GM12872 (cell line): ENCODE measurements around the gene USP17L25.
"Not testable (repeated sequence)": the region's sequence is repeated elsewhere in the genome, so short reads cannot be mapped to it uniquely, and the experiment has no call there.

Experiments used
- TF ChIP-seq, protein P1 (sequence below): IDR thresholded peaks from 3 replicates; pipeline ENCODE4 v1.5.1; 2011; ENCODE audit warnings: low read depth, mild to moderate bottlenecking, low read length, moderate library complexity; ENCODE audit not compliant: insufficient read depth

Gene USP17L25

DNA sequence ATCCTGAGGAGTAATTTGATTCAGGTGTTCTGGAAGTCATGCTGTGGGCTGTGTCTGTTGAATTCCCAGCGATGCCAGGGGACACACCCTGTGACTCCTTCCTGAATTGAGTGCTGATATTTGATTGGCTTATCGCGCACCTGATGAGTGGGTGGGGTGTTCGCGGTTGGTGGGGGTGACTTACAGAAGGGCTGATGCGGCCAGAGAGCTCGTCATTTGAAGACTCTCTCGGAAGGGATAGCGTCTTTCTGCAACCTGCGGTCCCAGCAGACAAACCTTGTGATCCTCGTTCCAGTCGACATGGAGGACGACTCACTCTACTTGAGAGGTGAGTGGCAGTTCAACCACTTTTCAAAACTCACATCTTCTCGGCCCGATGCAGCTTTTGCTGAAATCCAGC, 33.1 kb downstream of the USP17L25 start, which contains the start of gene USP17L30:
Gene USP17L30 (plus strand): TSS at position 301 of the 400 bp plus-strand sequence. CDS start 0 bp downstream, at position 301.
- TF ChIP-seq, protein P1, sequence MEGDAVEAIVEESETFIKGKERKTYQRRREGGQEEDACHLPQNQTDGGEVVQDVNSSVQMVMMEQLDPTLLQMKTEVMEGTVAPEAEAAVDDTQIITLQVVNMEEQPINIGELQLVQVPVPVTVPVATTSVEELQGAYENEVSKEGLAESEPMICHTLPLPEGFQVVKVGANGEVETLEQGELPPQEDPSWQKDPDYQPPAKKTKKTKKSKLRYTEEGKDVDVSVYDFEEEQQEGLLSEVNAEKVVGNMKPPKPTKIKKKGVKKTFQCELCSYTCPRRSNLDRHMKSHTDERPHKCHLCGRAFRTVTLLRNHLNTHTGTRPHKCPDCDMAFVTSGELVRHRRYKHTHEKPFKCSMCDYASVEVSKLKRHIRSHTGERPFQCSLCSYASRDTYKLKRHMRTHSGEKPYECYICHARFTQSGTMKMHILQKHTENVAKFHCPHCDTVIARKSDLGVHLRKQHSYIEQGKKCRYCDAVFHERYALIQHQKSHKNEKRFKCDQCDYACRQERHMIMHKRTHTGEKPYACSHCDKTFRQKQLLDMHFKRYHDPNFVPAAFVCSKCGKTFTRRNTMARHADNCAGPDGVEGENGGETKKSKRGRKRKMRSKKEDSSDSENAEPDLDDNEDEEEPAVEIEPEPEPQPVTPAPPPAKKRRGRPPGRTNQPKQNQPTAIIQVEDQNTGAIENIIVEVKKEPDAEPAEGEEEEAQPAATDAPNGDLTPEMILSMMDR: not testable (repeated sequence)
